Panc1 (cell line): ENCODE measurements around the gene RASSF8.

Experiments
- POLR2AphosphoS5 ChIP-seq: IDR thresholded peaks from 2 replicates; pipeline ENCODE4 v1.6.1; 2012; ENCODE audit warnings: mild to moderate bottlenecking, low read depth, low read length, moderate library complexity
- TF ChIP-seq, protein P1 (sequence below): fragments of 450-650 bp; IDR thresholded peaks from 2 replicates; pipeline ENCODE4 v1.5.1; 2017; ENCODE audit warnings: mild to moderate bottlenecking
- TF ChIP-seq, protein P2 (sequence below), 2 experiments: IDR thresholded peaks; 2 replicates each; pipeline ENCODE4 v1.6.1; 2011 to 2012; ENCODE audit warnings: low read depth in 2 of 2, control low read depth in 1 of 2, low read length in 1 of 2, mild to moderate bottlenecking in 1 of 2, moderate library complexity in 1 of 2; ENCODE audit not compliant: insufficient read depth in 1 of 2

DNA sequence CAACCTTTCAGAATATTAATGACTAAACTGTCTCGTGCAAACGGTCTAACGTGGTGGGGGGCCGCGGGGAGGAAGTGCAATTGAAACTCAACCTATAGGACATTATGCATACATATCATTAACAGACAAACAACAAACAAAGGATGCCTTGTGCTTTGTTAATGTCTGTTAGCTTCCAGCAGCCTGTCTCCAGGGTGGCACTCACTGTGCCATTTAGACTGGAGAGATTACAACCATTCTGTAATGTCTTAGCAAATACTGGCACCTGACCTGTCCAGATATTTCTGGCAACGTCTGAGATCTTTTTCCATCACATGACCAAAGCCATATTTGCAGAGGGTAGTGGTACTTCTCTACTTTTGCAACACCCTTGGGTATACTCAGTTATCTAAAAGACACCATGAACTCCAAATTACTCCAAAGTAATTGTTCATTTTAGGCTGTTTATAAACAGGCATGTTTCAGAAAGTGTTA is 154.7 kb downstream of the RASSF8 start:
- TF ChIP-seq, protein P1, sequence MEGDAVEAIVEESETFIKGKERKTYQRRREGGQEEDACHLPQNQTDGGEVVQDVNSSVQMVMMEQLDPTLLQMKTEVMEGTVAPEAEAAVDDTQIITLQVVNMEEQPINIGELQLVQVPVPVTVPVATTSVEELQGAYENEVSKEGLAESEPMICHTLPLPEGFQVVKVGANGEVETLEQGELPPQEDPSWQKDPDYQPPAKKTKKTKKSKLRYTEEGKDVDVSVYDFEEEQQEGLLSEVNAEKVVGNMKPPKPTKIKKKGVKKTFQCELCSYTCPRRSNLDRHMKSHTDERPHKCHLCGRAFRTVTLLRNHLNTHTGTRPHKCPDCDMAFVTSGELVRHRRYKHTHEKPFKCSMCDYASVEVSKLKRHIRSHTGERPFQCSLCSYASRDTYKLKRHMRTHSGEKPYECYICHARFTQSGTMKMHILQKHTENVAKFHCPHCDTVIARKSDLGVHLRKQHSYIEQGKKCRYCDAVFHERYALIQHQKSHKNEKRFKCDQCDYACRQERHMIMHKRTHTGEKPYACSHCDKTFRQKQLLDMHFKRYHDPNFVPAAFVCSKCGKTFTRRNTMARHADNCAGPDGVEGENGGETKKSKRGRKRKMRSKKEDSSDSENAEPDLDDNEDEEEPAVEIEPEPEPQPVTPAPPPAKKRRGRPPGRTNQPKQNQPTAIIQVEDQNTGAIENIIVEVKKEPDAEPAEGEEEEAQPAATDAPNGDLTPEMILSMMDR: no peak
- peak; percentile 91 for TF ChIP-seq POLR2AphosphoS5
- TF ChIP-seq, protein P2, sequence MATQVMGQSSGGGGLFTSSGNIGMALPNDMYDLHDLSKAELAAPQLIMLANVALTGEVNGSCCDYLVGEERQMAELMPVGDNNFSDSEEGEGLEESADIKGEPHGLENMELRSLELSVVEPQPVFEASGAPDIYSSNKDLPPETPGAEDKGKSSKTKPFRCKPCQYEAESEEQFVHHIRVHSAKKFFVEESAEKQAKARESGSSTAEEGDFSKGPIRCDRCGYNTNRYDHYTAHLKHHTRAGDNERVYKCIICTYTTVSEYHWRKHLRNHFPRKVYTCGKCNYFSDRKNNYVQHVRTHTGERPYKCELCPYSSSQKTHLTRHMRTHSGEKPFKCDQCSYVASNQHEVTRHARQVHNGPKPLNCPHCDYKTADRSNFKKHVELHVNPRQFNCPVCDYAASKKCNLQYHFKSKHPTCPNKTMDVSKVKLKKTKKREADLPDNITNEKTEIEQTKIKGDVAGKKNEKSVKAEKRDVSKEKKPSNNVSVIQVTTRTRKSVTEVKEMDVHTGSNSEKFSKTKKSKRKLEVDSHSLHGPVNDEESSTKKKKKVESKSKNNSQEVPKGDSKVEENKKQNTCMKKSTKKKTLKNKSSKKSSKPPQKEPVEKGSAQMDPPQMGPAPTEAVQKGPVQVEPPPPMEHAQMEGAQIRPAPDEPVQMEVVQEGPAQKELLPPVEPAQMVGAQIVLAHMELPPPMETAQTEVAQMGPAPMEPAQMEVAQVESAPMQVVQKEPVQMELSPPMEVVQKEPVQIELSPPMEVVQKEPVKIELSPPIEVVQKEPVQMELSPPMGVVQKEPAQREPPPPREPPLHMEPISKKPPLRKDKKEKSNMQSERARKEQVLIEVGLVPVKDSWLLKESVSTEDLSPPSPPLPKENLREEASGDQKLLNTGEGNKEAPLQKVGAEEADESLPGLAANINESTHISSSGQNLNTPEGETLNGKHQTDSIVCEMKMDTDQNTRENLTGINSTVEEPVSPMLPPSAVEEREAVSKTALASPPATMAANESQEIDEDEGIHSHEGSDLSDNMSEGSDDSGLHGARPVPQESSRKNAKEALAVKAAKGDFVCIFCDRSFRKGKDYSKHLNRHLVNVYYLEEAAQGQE (IDR thresholded peaks at IDR 0.05; ENCODE audit: insufficient read depth in 1 of 2, low read depth in 2 of 2, low read length in 1 of 2): no peak
